Ascending aorta (tissue), 2 donors: ENCODE results near the gene NSUN3. TPM values are rescaled to one million over a fixed set of nuclear protein-coding genes. Genes with fewer than 3 reads are reported as not detected.

Experiments used
- DNase-seq, 2 donors: peaks; one replicate each; pipeline ENCODE4 v3.0.0-alpha.2; 2019; ENCODE audit warnings: low spot score in 2 of 2
- H3K27ac ChIP-seq, 2 donors: fragments of 200-600 bp; sonication (generic); one replicate each; pipeline ENCODE4 v1.5.1; 2016 to 2017; ENCODE audit warnings: mild to moderate bottlenecking in 1 of 2
- H3K27me3 ChIP-seq: fragments of 200-600 bp; sonication (generic); one replicate; pipeline ENCODE4 v1.5.1; 2017
- H3K36me3 ChIP-seq, 2 donors: fragments of 200-600 bp; sonication (generic); one replicate each; pipeline ENCODE4 v1.5.1; 2016
- H3K4me1 ChIP-seq, 2 donors: fragments of 200-600 bp; sonication (generic); one replicate each; pipeline ENCODE4 v1.5.1; 2016 to 2017; ENCODE audit warnings: mild to moderate bottlenecking in 1 of 2
- H3K4me3 ChIP-seq, 2 donors: fragments of 200-600 bp; sonication (generic); one replicate each; pipeline ENCODE4 v1.5.1; 2016 to 2017; ENCODE audit warnings: mild to moderate bottlenecking in 1 of 2
- H3K9me3 ChIP-seq, 2 donors: fragments of 200-600 bp; sonication (generic); one replicate each; pipeline ENCODE4 v1.5.1; 2016
- CTCF ChIP-seq, 3 experiments: fragments of 200-600 bp in 2 of 3; fragments of 450-650 bp in 1 of 3; sonication (generic) in 2 of 3; IDR thresholded peaks; one replicate each; pipeline ENCODE4 v1.5.1; 2016 to 2019; ENCODE audit warnings: antibody characterized with exemption in 3 of 3, mild to moderate bottlenecking in 1 of 3, moderate library complexity in 1 of 3
- intact Hi-C: fragments of 100-400 bp; cut with DNase I; formaldehyde crosslinking; loops from one replicate; pipeline ENCODE4 v1.15.1; 2023
- total RNA-seq: library from RNA; depleted of rRNA; stranded (reverse); fragments of >200 nt; gene quantifications from one replicate; pipeline ENCODE4 v1.1.0, GENCODE V29; 2016

NSUN3 gene
- total RNA-seq, 1 donor from 2014 or later: 17.1 TPM

GRCh38 chr3:94176988-94177745 is 114.3 kb downstream of the NSUN3 start:
- Histone ChIP-seq H3K4me1 (no peaks in the 10 kb centered on the region), H3K36me3 (no peaks in the 10 kb centered on the region), H3K4me3 (no peak overlapping the region), H3K27me3 (no peaks in the 10 kb centered on the region), H3K9me3 (no peaks in the 10 kb centered on the region), H3K27ac (no peak overlapping the region)
- intact Hi-C loops: no loop called here
- no peak for DNase-seq
- TF ChIP-seq CTCF (IDR thresholded peaks at IDR 0.05): no peak

Other genes with a start within 250 kb of the NSUN3 start
- gene PROS1, start 89.2 kb upstream of the NSUN3 start, total RNA-seq: 44.2 TPM
- 4.5 TPM for gene ARL13B, start 82.9 kb upstream of the NSUN3 start, total RNA-seq
- not detected for gene STX19, start 34.5 kb upstream of the NSUN3 start, total RNA-seq
- 1.1 TPM for gene DHFR2, start 145 bp upstream of the NSUN3 start, total RNA-seq